MCF 10A (cell line): ENCODE results near the gene ISG15. TPM values are rescaled to one million over a fixed set of nuclear protein-coding genes. Genes with fewer than 3 reads are reported as not detected.

Experiments
- BruUV-seq: library from RNA; stranded (reverse); fragments of 400-500 nt; replicated peaks from 2 replicates; lab custom pipeline; 2021; lab: Mats Ljungman, UMichigan
- CTCF ChIA-PET: fragments of 300-600 bp; sonication (Branson Sonifier 250); formaldehyde crosslinking; extraction: SDS; loops from one replicate; lab custom pipeline; 2021; ENCODE audit warnings: antibody characterized with exemption, inconsistent platforms; lab: Yijun Ruan, JAX
- POLR2A ChIA-PET: fragments of 300-600, 350-650 bp; sonication (Branson Sonifier 250); formaldehyde crosslinking; extraction: SDS; loops from one replicate; lab custom pipeline; 2020; ENCODE audit warnings: antibody characterized with exemption, inconsistent platforms; lab: Yijun Ruan, JAX
- DNase-seq: peaks from one replicate; pipeline ENCODE4 v3.0.0-alpha.2; 2018; ENCODE audit not compliant: unreplicated experiment
- H3K27ac Mint-ChIP-seq: one replicate; pipeline ENCODE4 v1.8.0; 2022; ENCODE audit warnings: mild to moderate bottlenecking, low read depth, mixed read lengths; ENCODE audit not compliant: unreplicated experiment
- H3K27me3 Mint-ChIP-seq: one replicate; pipeline ENCODE4 v1.8.0; 2022; ENCODE audit warnings: mixed read lengths; ENCODE audit not compliant: insufficient read depth, unreplicated experiment
- H3K36me3 Mint-ChIP-seq: one replicate; pipeline ENCODE4 v1.8.0; 2022; ENCODE audit warnings: mild to moderate bottlenecking, moderate library complexity, mixed read lengths; ENCODE audit not compliant: insufficient read depth, unreplicated experiment
- H3K4me1 Mint-ChIP-seq: one replicate; pipeline ENCODE4 v1.8.0; 2022; ENCODE audit warnings: mixed read lengths; ENCODE audit not compliant: insufficient read depth, unreplicated experiment
- H3K4me3 Mint-ChIP-seq: one replicate; pipeline ENCODE4 v1.8.0; 2022; ENCODE audit warnings: mild to moderate bottlenecking, moderate library complexity, mixed read lengths; ENCODE audit not compliant: unreplicated experiment
- H3K9me3 Mint-ChIP-seq: one replicate; pipeline ENCODE4 v1.8.0; 2022; ENCODE audit warnings: mixed read lengths; ENCODE audit not compliant: unreplicated experiment
- CTCF ChIP-seq: fragments of 200-600 bp; IDR thresholded peaks from one replicate; pipeline ENCODE4 v1.8.0; 2022; ENCODE audit warnings: antibody characterized with exemption, mild to moderate bottlenecking; ENCODE audit not compliant: unreplicated experiment
- intact Hi-C: fragments of 100-400 bp; cut with micrococcal nuclease; formaldehyde crosslinking; loops from 2 replicates; pipeline ENCODE4 v1.14.1; 2022
- total RNA-seq: library from RNA; stranded (reverse); gene quantifications from 2 replicates; pipeline ENCODE4 v1.2.3, GENCODE V29; 2022

The ISG15 gene
- total RNA-seq, 1 experiment from 2014 or later = 7.4 TPM

GRCh38 chr1:1051127-1051810 is 38.0 kb downstream of the ISG15 start:
- no peak overlapping the region for H3K4me3 Mint-ChIP-seq
- no peak overlapping the region for H3K27ac Mint-ChIP-seq

GRCh38 chr1:1052003-1052840 is 38.9 kb downstream of the ISG15 start:
- Mint-ChIP-seq H3K9me3 (no peaks in the 10 kb centered on the region), H3K27me3 (no peaks in the 10 kb centered on the region), H3K27ac (no peak overlapping the region), H3K4me1 (no peaks in the 10 kb centered on the region), H3K4me3 (no peak overlapping the region), H3K36me3 (peaks cover 23% of the 10 kb centered on the region)
- no peak for TF ChIP-seq CTCF
- no TSS peak for BruUV-seq
- ChIA-PET POLR2A (no interaction called here), CTCF (interaction anchor here (1.2 kb wide), 1 partner anchor 68 kb away, joined by 4 read pairs; no protein-coding TSS in a partner anchor)
- intact Hi-C loops = no loop called here
- DNase-seq = no peak

More at GRCh38 chr1:1051127-1051810, 38.0 kb downstream of the ISG15 start:
- Mint-ChIP-seq H3K4me1 (no peaks in the 10 kb centered on the region), H3K9me3 (no peaks in the 10 kb centered on the region), H3K36me3 (peaks cover 32% of the 10 kb centered on the region), H3K27me3 (no peaks in the 10 kb centered on the region)
- CTCF ChIA-PET = interaction anchor here (0.6 to 1.2 kb wide), 2 partner anchors 41 to 67 kb away, joined by 3 to 4 read pairs; no protein-coding TSS in a partner anchor
- intact Hi-C loops = no loop called here
- TF ChIP-seq CTCF = no peak
- BruUV-seq = no TSS peak
- POLR2A ChIA-PET = no interaction called here
- no peak for DNase-seq

- CTCF ChIA-PET = interaction anchor here (1.6 kb wide), 1 partner anchor 10 kb away, joined by 5 read pairs; no protein-coding TSS in a partner anchor
- H3K9me3 Mint-ChIP-seq = no peaks in the 10 kb centered on the region
- peaks cover under 1% of the 10 kb centered on the region for H3K4me1 Mint-ChIP-seq
- TF ChIP-seq CTCF = no peak
- intact Hi-C loops = no loop called here
- DNase-seq = no peak
- H3K4me3 Mint-ChIP-seq = no peak overlapping the region
- H3K27me3 Mint-ChIP-seq = no peaks in the 10 kb centered on the region
- POLR2A ChIA-PET = no interaction called here
- no TSS peak for BruUV-seq
- H3K27ac Mint-ChIP-seq = no peak overlapping the region
- H3K36me3 Mint-ChIP-seq = peaks cover 20% of the 10 kb centered on the region
Measured at GRCh38 chr1:1053022-1053421, 39.7 kb downstream of the ISG15 start.

GRCh38 chr1:1053682-1054081 is 40.4 kb downstream of the ISG15 start:
- Mint-ChIP-seq H3K9me3 (no peaks in the 10 kb centered on the region), H3K27ac (no peak overlapping the region), H3K4me1 (peaks cover 7% of the 10 kb centered on the region), H3K27me3 (no peaks in the 10 kb centered on the region), H3K4me3 (no peak overlapping the region), H3K36me3 (peaks cover 14% of the 10 kb centered on the region)
- TF ChIP-seq CTCF = no peak
- no TSS peak for BruUV-seq
- POLR2A ChIA-PET = interaction anchor here (0.7 kb wide), 1 partner anchor 305 kb away, joined by 3 read pairs; no protein-coding TSS in a partner anchor
- CTCF ChIA-PET = interaction anchor here (0.7 to 1.6 kb wide), 2 partner anchors 8 to 10 kb away, joined by 3 to 5 read pairs; no protein-coding TSS in a partner anchor
- intact Hi-C loops = no loop called here
- no peak for DNase-seq
